Cerebellar cortex (tissue), 1 donor: ENCODE results near the gene FIBIN.
"Not testable (repeated sequence)": the region's sequence is repeated elsewhere in the genome, so short reads cannot be mapped to it uniquely, and the experiment has no call there.

Experiments
- DNase-seq: peaks from one replicate; pipeline ENCODE4 v3.0.0-alpha.2; 2015; ENCODE audit warnings: low spot score

The FIBIN gene

DNA sequence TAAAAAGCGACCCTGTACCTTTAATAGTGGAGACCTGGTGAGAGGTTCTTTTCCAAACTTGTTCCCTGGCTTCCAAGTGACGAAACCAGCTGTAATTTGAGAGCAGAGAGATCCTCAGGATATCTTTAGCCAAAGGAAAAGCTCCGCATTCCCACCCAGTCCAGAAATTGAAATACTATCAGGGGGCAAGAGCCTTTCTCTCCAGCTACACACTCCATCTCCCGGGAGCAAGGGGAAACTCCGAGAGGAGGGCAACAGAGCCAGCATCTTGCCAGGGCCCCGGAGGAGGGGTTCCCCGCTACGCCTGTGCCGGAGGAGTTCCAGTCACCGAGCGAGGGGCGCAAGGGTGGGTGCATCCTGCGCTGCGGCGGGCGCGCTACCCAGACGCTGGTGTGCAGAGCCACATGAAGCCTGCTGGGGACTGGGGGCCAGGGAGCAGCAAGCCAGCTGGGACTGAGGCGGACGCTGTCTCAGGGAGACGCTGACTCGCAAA is at the start of gene FIBIN:
FIBIN (plus strand) TSS at position 148 of the 493 bp plus-strand sequence. CDS start 415 bp downstream, outside the sequence.
- DNase-seq: peak; percentile 7

DNA sequence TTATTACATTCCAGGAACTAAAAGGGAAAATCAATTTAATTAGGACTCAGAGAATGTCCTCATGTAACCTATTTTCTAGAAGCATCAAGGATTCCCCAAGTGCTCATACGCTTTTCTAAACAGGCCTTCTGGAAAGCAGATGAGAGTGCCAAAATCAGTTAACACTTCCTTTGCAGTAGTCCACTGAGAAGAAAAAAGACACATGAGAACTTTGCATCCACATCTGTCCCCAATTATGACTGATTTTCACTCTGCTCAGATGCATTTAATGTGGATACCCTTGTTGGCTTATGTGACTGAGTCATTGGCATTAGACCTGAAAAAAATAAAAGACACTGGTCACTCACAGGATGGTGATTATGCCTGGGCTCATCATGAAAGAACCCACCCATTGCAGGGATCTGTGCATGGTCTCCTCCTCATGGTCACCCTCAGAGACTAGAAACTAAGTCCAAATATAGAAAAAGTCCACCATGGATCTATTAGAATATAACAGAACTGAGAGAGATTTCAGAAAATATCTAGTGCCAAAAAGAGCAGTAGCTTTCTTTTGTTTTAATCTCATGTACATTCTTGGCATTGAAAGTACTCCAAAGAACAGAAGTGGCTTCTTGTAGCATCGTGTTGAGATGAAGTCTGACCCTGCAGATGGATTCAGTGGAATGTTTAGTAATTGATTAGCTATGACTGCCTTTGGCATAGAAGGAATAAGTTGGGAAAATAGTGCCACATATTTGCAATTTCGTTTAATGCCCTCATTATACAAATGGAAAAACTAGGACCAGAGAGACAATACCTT is 48.8 kb upstream of the FIBIN start:
- peak; percentile 2 for DNase-seq

DNA sequence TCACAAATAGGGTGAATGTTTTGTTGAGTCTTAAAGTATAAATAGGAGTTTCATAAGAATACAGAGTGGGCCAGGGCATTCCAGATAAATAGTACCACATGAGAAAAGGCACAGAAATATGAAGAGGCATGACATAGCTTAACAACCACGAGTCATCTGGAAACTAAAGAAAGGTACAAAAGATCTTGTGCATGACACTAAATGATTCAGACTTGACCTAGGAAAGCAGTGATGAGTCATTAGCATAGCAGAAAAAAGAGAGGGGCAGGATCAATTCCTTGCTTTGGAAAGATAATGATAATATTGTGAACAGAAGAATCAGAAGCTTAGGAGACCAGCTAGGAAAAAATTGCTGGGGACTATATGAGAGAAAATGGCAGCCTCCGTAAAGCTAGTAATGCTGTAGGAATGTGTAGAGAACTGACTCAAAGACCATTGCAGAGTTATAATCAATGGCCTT is 47.6 kb upstream of the FIBIN start:
- no peak for DNase-seq

DNA sequence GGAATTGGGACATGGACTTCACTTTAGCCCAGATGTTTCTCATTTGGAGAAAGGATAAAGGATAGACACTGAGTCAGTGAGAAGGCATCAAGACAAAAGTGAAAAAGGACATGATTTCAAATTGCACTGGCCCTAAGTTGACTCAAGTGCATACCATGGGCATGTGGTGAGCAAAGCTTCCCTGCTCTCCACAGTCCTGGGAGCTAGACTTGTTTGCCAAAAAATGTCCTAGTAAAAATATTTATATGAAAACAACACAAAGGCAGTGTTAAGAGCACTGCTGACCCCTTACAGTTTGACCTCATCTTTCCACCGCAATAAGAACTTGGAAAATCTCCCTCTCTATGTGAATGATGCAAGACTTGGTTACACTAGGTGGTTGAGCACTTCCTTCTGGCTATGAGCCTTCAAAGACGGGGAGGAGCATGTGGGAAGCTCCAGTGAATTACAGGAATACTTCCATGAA is 46.5 kb upstream of the FIBIN start:
- no peak for DNase-seq

DNA sequence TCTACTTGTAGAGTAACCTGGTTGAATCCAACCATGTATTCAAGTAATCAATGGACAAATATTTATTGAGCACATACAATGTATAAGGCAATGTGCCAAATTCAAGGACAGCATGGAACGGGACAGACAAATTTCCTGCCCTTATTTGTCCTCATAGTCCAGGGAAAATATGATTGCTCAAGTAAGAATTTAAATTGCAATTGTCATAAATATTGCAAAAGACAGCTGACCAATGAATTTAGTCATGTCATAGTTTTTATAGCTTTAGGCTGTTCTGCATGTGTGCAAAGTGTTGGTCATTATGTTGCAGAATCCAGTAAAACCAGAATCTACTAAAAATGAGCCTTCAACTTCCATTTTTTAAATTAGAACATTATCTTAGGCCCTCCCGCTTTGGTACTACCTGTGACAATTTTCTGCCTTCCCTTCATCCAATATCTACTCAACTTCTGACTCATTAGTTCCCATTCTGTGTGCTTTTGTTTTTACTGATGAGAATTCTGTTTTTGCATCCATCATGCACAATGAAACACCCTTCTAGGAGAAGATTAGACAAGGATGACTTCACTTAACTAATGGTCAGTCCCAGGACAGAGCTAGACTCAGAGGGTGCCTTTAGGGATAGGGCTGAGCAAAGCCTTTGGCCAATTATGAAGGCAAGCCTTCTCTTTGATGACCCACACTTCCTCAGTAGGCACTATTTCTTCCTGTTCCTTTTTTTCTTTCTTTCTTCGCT is 45.8 kb upstream of the FIBIN start:
- no peak for DNase-seq

DNA sequence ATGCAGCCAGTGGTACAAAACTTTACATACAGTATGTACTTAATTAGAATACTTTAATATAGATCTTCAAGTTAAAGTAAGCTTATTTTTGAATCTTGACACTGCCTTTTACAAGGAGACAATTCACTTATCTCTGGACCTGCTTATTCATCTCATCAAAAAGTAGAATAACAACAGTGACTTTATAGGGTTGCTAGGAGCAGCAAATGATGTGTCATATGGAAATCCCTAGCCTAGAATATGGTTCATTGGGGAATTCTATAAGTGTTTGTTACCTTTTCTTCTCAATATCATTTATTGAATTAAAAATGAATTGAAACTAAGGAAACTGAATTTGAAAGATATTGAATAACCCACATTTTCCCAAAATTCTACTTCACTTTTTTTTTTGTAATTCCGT is 45.0 kb upstream of the FIBIN start:
- no peak for DNase-seq

DNA sequence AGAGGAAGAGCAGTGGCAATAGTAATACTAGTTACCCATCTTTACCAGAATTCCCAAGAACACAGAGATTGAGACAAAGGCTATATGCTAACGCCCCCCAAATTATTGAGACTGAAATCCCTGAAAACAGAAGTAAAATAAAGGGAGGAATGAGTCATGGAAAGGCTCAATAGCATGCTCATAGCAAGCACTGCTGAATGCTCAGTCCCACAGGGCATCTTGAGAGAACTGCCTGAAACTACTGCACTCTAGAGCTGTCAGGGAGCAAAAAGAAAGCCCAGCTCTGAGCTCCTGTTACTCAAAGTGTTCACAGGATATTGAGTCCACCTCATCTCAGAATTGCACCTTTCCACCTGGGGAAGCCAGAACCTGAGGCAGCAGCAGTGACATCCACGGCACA is 44.1 kb upstream of the FIBIN start:
- DNase-seq: no peak

DNA sequence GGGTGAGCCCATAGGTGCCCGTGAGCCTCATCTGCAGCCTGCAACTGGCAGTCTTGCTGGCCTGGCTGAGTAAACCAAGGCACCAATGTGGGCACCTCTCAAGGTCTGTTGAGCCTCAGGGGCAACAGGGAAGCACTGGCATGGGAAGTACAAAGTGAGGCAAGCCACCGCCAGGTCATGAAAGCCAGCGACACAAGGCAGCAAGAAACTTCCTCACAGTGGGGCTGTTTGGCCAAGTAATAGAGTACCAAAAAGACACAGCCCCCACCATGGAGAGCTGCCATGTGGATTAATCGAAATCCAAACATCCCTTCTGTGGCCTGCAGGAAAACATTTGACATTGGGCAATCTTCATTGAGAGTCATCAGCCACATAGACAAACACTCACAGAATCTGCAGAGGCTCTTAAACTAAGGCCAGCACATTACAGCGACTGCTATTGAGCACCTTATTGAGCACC is 43.6 kb upstream of the FIBIN start:
- DNase-seq: no peak

DNA sequence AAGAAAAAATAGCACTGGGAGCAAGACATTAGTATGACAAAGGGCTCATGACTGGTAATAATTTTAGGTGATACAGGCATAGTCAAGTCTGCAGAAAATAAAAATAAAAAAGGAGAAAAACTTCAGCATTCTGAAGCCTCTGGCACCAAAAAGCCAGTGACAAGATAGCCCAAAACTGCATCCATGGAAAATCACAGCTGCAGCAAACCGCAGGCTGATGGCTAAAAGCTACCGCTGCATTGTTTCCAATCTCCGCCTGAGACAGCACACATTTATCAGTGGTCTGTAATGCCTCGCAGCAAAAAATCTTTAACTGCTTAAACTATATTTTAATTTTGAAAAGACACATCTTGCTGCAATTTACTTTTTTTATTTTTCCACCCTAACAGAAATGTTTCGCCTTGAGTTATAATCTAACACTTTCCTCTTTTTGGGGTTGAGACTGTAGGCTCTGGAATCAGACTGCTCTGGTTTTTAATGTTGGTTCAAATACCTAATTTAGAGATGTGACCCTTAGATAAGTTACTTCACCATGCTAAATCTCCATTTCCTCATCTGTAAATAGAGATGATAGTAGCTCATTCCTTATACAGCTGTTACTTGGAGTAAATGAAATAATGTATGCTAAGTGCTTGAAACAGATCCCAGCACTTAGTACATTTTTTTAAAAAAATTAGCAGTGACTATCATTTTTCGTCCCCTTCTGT is 42.0 kb upstream of the FIBIN start:
- DNase-seq: no peak

DNA sequence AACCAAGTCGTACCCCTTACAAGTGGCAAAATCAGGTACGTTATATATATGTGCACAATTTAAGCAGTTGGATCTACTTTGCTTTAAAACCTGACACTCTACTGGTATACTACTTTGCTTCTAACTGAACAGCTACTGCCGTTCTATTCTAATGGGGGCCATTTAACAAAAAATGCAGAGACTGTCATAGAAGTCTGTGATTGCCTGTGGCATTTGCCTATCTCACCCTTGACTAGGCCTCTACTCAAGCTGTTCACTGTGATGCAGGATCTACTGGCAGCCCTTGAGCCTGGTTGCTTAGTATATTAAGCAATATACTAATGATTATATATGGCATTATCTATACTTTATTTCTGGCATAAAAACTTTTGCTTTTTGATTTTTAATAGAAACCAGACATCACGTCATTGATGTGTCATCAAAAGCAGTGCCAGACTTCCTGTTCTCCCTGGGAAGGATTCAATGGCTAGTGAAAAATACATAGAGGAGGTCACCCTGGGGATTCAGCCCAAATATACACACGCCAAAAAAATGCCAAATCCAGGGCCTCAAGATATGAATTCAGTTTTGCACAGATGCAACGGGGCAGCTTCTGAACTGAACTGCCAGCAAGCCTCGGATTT is 40.0 kb upstream of the FIBIN start:
- no peak for DNase-seq

DNA sequence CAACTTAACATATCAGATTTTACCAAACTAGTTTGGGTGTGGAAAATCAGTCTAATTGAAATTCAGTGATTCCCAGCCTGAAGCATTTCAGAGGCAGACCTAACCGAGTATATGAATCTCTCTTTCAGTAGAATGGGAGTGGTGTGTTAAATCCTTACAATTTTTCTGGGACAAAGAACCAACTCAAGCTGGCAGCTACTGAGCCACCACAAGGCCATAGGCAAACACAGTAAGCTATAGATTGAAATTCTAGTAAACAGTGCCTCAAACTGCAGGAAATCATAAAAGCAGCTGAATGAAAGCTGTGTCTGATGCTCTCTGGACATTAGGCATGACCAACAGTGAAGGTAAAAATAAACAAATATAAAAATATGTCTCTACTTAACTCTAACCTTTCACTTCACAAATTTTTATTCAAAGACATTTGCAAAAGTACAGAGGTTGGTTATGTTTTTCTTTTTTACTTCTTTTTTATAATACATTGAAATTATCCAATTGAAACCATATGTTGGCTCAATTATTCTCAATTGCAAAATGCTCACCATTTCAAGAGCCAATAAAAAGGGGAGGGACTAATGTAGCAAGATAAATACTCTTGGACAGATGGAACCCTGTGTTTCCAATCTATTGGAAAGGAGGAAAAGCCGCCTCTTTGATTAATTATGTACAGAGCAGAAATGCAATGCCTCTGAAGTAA is 35.8 kb upstream of the FIBIN start:
- DNase-seq: no peak

DNA sequence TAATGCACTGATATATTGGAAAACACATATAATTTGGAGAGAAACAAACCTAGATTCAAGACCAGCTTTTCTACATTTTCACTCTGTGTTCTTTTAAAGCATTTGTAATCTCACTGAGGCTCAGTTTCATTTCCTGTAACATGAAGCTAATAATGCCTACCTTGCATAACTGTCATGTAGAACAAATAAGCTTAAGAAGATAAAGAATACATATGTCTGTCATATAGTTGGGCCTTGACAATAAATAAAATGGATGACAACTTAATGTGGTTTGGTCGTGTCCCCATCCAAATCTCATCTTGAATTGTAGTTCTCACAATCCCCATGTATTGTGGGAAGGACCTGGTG is 35.2 kb upstream of the FIBIN start:
- no peak for DNase-seq

DNA sequence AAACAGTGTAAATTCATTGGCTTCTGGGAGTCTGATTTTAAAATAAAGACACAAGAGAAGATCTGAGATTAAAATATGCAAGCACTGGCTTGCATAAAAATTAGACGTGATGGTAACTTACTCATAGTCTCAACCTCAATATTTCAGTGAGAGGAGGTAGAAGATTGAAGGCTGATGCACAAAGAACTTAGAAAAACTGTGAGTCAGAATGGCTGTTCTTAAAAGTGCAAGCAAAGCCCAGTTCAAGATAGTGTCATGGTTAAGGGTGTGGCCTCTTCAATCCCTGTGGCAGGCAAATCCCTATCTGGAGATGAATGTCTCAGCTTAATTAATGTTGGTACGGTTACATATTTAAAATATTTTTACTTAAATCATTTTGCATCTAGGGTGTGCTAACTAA is 33.6 kb upstream of the FIBIN start:
- DNase-seq: no peak

DNA sequence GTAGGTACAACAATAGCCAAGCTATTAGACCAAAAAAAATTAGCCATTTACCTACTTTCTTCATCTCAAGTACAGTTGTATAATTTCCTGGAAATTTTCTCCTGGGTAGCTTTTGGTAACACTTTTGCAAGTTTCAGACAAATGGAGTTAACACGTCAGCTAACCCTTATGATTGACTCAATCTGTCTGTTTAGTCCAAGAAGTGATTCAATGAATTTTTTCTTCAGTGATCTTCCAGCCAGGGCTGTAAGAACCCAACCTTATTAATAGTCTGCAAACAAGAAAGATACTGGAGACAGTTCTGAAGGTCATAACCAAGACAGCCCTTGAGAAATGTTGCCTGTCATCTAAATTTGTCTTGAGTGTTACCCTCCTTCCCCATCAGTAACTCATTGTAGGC is 30.1 kb upstream of the FIBIN start:
- DNase-seq: no peak

DNA sequence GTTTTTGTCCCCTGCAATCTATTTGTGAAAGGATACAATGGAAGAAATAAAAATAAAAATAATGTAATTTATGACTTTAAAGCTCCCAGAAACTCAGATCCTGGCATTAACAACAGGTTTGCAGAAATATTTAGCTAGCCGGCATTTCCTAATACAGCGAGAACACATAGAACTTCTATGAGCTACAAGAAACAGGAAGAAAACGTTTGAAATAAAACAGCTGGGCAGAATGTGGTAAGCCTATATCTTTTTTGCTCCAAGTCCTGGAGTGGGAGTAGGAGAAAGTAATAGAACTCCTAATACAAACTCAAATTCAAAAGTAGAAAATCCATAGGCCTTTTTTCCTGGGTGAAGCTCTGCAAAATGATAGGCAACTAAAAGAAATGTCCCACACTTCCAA is 29.6 kb upstream of the FIBIN start:
- no peak for DNase-seq

DNA sequence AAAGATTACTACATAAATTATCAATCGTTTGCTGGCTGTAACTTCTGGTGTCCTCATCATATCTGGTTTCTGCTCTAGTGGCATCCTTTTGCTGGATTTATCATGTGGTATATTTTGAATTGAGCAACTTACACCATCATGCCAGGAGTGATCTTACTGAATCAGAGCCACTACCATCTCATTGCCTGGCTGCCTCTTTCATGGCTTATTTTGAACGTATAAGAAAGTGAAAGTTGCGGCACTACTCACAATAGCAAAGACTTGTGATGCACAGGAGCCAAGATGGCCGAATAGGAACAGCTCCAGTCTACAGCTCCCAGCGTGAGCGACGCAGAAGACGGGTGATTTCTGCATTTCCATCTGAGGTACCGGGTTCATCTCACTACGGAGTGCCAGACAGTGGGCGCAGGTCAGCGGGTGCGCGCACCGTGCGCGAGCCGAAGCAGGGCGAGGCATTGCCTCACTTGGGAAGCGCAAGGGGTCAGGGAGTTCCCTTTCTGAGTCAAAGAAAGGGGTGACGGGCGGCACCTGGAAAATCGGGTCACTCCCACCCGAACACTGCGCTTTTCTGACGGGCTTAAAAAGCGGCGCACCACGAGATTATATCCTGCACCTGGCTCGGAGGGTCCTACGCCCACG is 28.9 kb upstream of the FIBIN start:
- DNase-seq: not testable (repeated sequence)

DNA sequence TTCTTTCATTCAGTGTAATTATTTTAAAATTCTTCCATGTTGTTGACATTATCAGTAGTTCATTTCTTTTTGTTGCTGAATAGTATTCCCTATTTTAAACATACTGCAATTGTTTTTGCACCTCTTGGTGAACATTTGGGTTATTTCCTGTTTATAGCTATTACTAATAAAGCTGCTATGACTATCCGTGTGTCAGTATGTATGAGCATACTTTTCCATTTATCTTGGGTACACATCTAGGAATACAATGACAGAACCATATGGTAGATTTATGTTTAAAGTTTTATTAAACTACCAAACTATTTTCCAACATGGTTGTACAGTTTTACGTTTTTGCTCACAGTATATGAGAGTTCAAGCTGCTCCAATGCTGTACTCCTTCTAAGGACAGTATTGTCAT is 22.0 kb upstream of the FIBIN start:
- DNase-seq: no peak

DNA sequence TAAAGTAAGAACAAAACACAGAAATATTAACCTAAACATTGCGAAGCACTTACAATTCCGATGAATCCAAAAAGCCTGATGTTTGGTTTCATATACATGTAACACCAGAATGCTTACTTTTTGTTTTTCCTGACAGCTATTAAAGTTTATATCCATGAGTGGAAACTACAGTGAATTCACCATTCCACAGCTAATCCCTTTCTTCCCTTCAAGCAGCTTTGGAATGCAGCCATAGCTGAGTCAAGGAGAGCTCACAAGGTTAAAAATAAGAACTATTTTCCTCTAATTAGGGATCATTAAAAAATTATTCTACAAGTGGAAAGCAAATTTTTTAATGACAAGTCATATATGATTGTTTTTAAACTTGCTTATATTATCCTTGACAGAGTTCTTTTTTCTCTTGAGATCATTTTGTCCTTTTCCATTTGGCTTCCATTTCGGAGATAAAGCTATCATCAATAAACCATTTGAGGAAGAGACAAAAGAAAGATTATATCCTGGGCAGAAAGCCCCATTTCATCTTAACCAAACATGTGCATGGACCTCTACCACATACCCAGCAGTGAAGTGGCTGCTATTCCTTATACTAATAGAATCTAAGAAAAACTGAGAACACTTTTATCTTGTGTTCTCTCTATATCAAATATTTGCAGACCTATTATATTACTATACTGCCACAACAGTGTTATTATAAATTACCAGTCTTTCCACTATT is 19.7 kb upstream of the FIBIN start:
- DNase-seq: no peak

DNA sequence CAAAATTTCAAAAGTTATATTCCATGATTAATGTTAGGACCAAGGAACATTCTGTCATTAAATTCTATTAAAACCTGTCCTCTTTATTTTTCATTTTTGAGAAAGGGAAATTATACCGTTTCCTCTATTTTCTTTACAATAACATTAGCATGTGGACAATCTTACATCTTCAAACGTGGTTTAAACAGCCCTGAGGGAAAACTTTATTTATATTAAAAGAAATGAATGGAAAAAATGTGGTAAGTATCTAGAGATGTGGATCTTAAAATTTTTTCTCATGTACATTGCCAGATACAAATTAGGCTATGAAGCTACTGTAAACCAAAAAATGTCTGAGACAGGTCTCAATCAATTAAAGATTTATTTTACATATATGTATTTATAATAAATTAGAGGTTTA is 18.9 kb upstream of the FIBIN start:
- no peak for DNase-seq

DNA sequence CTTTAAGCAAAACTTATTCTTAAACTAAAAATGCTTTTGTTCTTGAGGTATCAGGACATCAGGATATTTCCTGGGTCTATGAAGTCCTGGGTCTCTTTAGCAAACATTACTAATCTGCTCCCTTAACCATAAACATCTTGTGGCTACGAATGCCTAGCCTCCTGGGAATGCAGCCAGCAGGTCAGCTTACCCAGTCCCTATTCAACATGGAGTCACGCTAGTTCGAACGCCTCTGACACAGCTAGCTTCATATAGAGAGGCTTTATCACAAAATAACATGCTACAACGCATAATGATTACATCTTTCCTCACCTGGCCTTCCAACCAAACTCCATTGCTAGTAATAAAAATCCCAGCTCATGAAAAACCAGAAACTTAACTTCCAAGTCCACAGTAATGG is 17.5 kb upstream of the FIBIN start:
- DNase-seq: no peak
